GM19463 (cell line): ENCODE measurements around the gene RAPH1.
"Not testable (repeated sequence)": the region's sequence is repeated elsewhere in the genome, so short reads cannot be mapped to it uniquely, and the experiment has no call there.

Experiments used
- ATAC-seq: cut with Tn5 transposase; IDR thresholded peaks from one replicate; pipeline ENCODE4 v1.9.1; 2021; ENCODE audit warnings: mild to moderate bottlenecking, moderate library complexity; ENCODE audit not compliant: unreplicated experiment

The RAPH1 gene

GRCh38 chr2:203376173-203376572, 158.9 kb downstream of the RAPH1 start:
- no peak for ATAC-seq

- ATAC-seq = not testable (repeated sequence)
Observed at GRCh38 chr2:203372706-203373105, 162.4 kb downstream of the RAPH1 start.

GRCh38 chr2:203366639-203367466, 168.2 kb downstream of the RAPH1 start:
- no peak for ATAC-seq

GRCh38 chr2:203361922-203362321, 173.2 kb downstream of the RAPH1 start:
- no peak for ATAC-seq

- ATAC-seq = peak; percentile 12
Observed at GRCh38 chr2:203361495-203361894, 173.6 kb downstream of the RAPH1 start.

GRCh38 chr2:203360833-203361430, 174.2 kb downstream of the RAPH1 start:
- peak; percentile 70 for ATAC-seq

- no peak for ATAC-seq
Observed at GRCh38 chr2:203359450-203359849, 175.7 kb downstream of the RAPH1 start.

- no peak for ATAC-seq
Observed at GRCh38 chr2:203354966-203355365, 180.1 kb downstream of the RAPH1 start.

- ATAC-seq = no peak
Observed at GRCh38 chr2:203352604-203353255, 182.4 kb downstream of the RAPH1 start.

- no peak for ATAC-seq
Observed at GRCh38 chr2:203347375-203347774, 187.7 kb downstream of the RAPH1 start.

GRCh38 chr2:203346612-203347011, 188.5 kb downstream of the RAPH1 start:
- ATAC-seq = no peak

GRCh38 chr2:203344667-203345066, 190.4 kb downstream of the RAPH1 start:
- no peak for ATAC-seq
